Retinal pigment epithelial cell (primary cell): Measurements from ENCODE around the gene FCRLB.

Source experiments
- DNase-seq: peaks from one replicate; pipeline ENCODE4 v3.0.0-alpha.2; 2010; ENCODE audit warnings: low read depth
- H3K4me3 ChIP-seq: 2 replicates; pipeline ENCODE4 v1.5.1; 2011; ENCODE audit warnings: mild to moderate bottlenecking, low read length, control low read depth, moderate library complexity
- CTCF ChIP-seq: conservative IDR thresholded peaks from 2 replicates; pipeline ENCODE4 v1.5.1; 2011; ENCODE audit warnings: low read depth, low read length, control low read depth, inconsistent platforms

FCRLB gene

GRCh38 chr1:161707503-161707902 lies 13.8 kb upstream of the FCRLB start:
- DNase-seq, result no peak
- no peak overlapping the region for H3K4me3 ChIP-seq
- no peak for TF ChIP-seq CTCF

GRCh38 chr1:161709373-161709772 lies 12.0 kb upstream of the FCRLB start:
- DNase-seq, result no peak
- no peak overlapping the region for H3K4me3 ChIP-seq
- no peak for TF ChIP-seq CTCF

- no peak for DNase-seq
- no peak overlapping the region for H3K4me3 ChIP-seq
- no peak for TF ChIP-seq CTCF
Observed at GRCh38 chr1:161710560-161710959, 10.8 kb upstream of the FCRLB start.

GRCh38 chr1:161718559-161719324 lies 2.6 kb upstream of the FCRLB start:
- DNase-seq, result no peak
- no peak overlapping the region for H3K4me3 ChIP-seq
- no peak for TF ChIP-seq CTCF

GRCh38 chr1:161719325-161719611 lies 2.1 kb upstream of the FCRLB start:
- DNase-seq, result no peak
- no peak for TF ChIP-seq CTCF
- no peak overlapping the region for H3K4me3 ChIP-seq

GRCh38 chr1:161720422-161720821 lies 922 bp upstream of the FCRLB start:
- no peak for DNase-seq
- TF ChIP-seq CTCF, result no peak
- no peak overlapping the region for H3K4me3 ChIP-seq

GRCh38 chr1:161721738-161722343 lies 497 bp downstream of the FCRLB start:
- no peak for DNase-seq
- H3K4me3 ChIP-seq, result no peak overlapping the region
- no peak for TF ChIP-seq CTCF
